OCI-LY1 (cell line): Measurements from ENCODE around the gene MSS51.

Source experiments
- CTCF ChIP-seq: fragments of 200-600 bp; sonication (generic), shearing (Covaris generic); IDR thresholded peaks from 2 replicates; pipeline ENCODE4 v1.5.1; 2017; ENCODE audit warnings: mild to moderate bottlenecking, antibody characterized with exemption, low read length, moderate library complexity, mixed read lengths
- EZH2 ChIP-seq: fragments of 200-600 bp; sonication (generic), shearing (Covaris generic); IDR thresholded peaks from 2 replicates; pipeline ENCODE4 v1.8.0; 2017; ENCODE audit warnings: borderline replicate concordance, mixed run types, mild to moderate bottlenecking, antibody characterized with exemption, low read length, moderate library complexity, mixed read lengths

- no peak for TF ChIP-seq CTCF
- no peak for TF ChIP-seq EZH2
These were observed 8.9 kb downstream of the MSS51 start for GRCh38 chr10:73424478-73424877.
